ENCODE measurements around the gene CAMKV. TPM values are rescaled to one million over a fixed set of nuclear protein-coding genes. Genes with fewer than 3 reads are reported as not detected.

Gene CAMKV
- polyA plus RNA-seq, 1 donor (not counting 4 experiments of a cell fraction or from before 2014, with no cell fraction given), result not detected

GRCh38 chr3:49883998-49884397 lies 14.3 kb upstream of the CAMKV start:
- Histone ChIP-seq H3K79me2 (ENCODE audit: control insufficient read depth, insufficient read depth, low read length) (no peaks in the 10 kb centered on the region), H3K4me1 (ENCODE audit: control insufficient read depth, extremely low read depth, insufficient read depth, low read length) (no peaks in the 10 kb centered on the region), H3K27ac (ENCODE audit: control insufficient read depth, insufficient read depth, low read length) (no peak overlapping the region), H3K4me2 (ENCODE audit: control insufficient read depth, extremely low read depth, insufficient read depth, low read depth, low read length) (no peak overlapping the region), H3K27me3 (ENCODE audit: control insufficient read depth, extremely low read depth, insufficient read depth, low read length) (no peaks in the 10 kb centered on the region), H3K4me3 (ENCODE audit: control insufficient read depth in 2 of 3, extremely low read depth in 1 of 3, insufficient read depth in 2 of 3, low read depth in 1 of 3, low read length in 3 of 3) (no peak overlapping the region), H2AFZ (ENCODE audit: control insufficient read depth, low read length) (no peak overlapping the region), H3K9me3 (ENCODE audit: control insufficient read depth, low read depth, low read length) (no peaks in the 10 kb centered on the region), H3K9me1 (ENCODE audit: control insufficient read depth, extremely low read depth, insufficient read depth, low read length) (peaks cover 3% of the 10 kb centered on the region), H3K9ac (ENCODE audit: control insufficient read depth, extremely low read depth, insufficient read depth, low read length) (no peak overlapping the region), H3K36me3 (ENCODE audit: control insufficient read depth in 2 of 2, extremely low read depth in 1 of 2, insufficient read depth in 2 of 2, low read length in 2 of 2) (peaks cover 21 to 28% of the 10 kb centered on the region in 2 experiments), H4K20me1 (ENCODE audit: control insufficient read depth, extremely low read depth, insufficient read depth, low read length) (peaks cover 19% of the 10 kb centered on the region)
- TF ChIP-seq CTCF (optimal IDR thresholded peaks at IDR 0.05 in 1 of 3, IDR thresholded peaks at IDR 0.05 in 1 of 3, conservative IDR thresholded peaks at IDR 0.05 in 1 of 3; ENCODE audit: extremely low read depth in 1 of 3, insufficient read depth in 2 of 3, low read length in 3 of 3), result no peak
- DNase-seq (ENCODE audit: low read depth, low spot score) (no peak), FAIRE-seq (no peak)
- dilution Hi-C loops (cut with MboI; ENCODE audit: extremely low pct_ligation_motif_present, low sequenced_read_pairs), result no loop called here

GRCh38 chr3:49882166-49882565 lies 12.5 kb upstream of the CAMKV start:
- Histone ChIP-seq H3K9me3 (ENCODE audit: control insufficient read depth, low read depth, low read length) (no peaks in the 10 kb centered on the region), H3K36me3 (ENCODE audit: control insufficient read depth in 2 of 2, extremely low read depth in 1 of 2, insufficient read depth in 2 of 2, low read length in 2 of 2) (peaks cover 8 to 17% of the 10 kb centered on the region in 2 experiments), H3K27me3 (ENCODE audit: control insufficient read depth, extremely low read depth, insufficient read depth, low read length) (no peaks in the 10 kb centered on the region), H3K27ac (ENCODE audit: control insufficient read depth, insufficient read depth, low read length) (no peak overlapping the region), H2AFZ (ENCODE audit: control insufficient read depth, low read length) (no peak overlapping the region), H3K4me3 (ENCODE audit: control insufficient read depth in 2 of 3, extremely low read depth in 1 of 3, insufficient read depth in 2 of 3, low read depth in 1 of 3, low read length in 3 of 3) (no peak overlapping the region), H4K20me1 (ENCODE audit: control insufficient read depth, extremely low read depth, insufficient read depth, low read length) (peaks cover 15% of the 10 kb centered on the region), H3K9me1 (ENCODE audit: control insufficient read depth, extremely low read depth, insufficient read depth, low read length) (peaks cover 3% of the 10 kb centered on the region), H3K4me2 (ENCODE audit: control insufficient read depth, extremely low read depth, insufficient read depth, low read depth, low read length) (no peak overlapping the region), H3K9ac (ENCODE audit: control insufficient read depth, extremely low read depth, insufficient read depth, low read length) (no peak overlapping the region), H3K79me2 (ENCODE audit: control insufficient read depth, insufficient read depth, low read length) (no peaks in the 10 kb centered on the region), H3K4me1 (ENCODE audit: control insufficient read depth, extremely low read depth, insufficient read depth, low read length) (no peaks in the 10 kb centered on the region)
- no peak for DNase-seq (ENCODE audit: low read depth, low spot score)
- dilution Hi-C loops (cut with MboI; ENCODE audit: extremely low pct_ligation_motif_present, low sequenced_read_pairs), result no loop called here
- FAIRE-seq, result no peak
- no peak for TF ChIP-seq EZH2 (IDR thresholded peaks at IDR 0.05; ENCODE audit: low read length)
- TF ChIP-seq CTCF (optimal IDR thresholded peaks at IDR 0.05 in 1 of 3, IDR thresholded peaks at IDR 0.05 in 1 of 3, conservative IDR thresholded peaks at IDR 0.05 in 1 of 3; ENCODE audit: extremely low read depth in 1 of 3, insufficient read depth in 2 of 3, low read length in 3 of 3), result no peak

Measured in keratinocyte (primary cell).